Activated CD4-positive, alpha-beta T cell treated with anti-CD3 and anti-CD28 coated beads for 36 hours (primary cell): ENCODE measurements around the gene SNUPN. TPM values are rescaled to one million over a fixed set of nuclear protein-coding genes. Genes with fewer than 3 reads are reported as not detected.

Source experiments
- ATAC-seq: fragments of 200-7000 bp; cut with Tn5 transposase; one replicate; pipeline ENCODE4 v1.10.0; 2021; ENCODE audit warnings: mild to moderate bottlenecking, moderate library complexity
- CTCF ChIA-PET: fragments of 350-600 bp; sonication (Branson Sonifier 250); formaldehyde crosslinking; loops from one replicate; lab custom pipeline; 2021; ENCODE audit warnings: antibody characterized with exemption; lab: Charles Lee
- POLR2A ChIA-PET: fragments of 350-600 bp; sonication (Branson Sonifier 250); formaldehyde crosslinking; loops from one replicate; lab custom pipeline; 2021; ENCODE audit warnings: antibody characterized with exemption, inconsistent platforms; lab: Charles Lee
- DNase-seq: peaks from one replicate; pipeline ENCODE4 v3.0.0-alpha.2; 2020
- H3K27ac Mint-ChIP-seq: one replicate; pipeline ENCODE4 v1.8.0; 2021; ENCODE audit warnings: mixed read lengths
- H3K27me3 Mint-ChIP-seq: one replicate; pipeline ENCODE4 v1.8.0; 2021; ENCODE audit warnings: mixed read lengths
- H3K36me3 Mint-ChIP-seq: one replicate; pipeline ENCODE4 v1.8.0; 2021; ENCODE audit warnings: low read depth, mixed read lengths
- H3K4me1 Mint-ChIP-seq: one replicate; pipeline ENCODE4 v1.8.0; 2021; ENCODE audit warnings: mixed read lengths
- H3K4me3 Mint-ChIP-seq: one replicate; pipeline ENCODE4 v1.8.0; 2021; ENCODE audit warnings: mild to moderate bottlenecking, moderate library complexity, mixed read lengths
- H3K9me3 Mint-ChIP-seq: one replicate; pipeline ENCODE4 v1.8.0; 2021; ENCODE audit warnings: low read depth, mixed read lengths
- intact Hi-C, 2 experiments: fragments of 100-400 bp; cut with DNase I in 1 of 2; cut with micrococcal nuclease in 1 of 2; formaldehyde crosslinking; loops; one replicate each; pipeline versions ENCODE4 v1.14.2 to v1.15.1; 2022 to 2024; cut with DNase I, micrococcal nuclease
- total RNA-seq, 2 experiments: library from RNA; stranded (reverse); gene quantifications; one replicate each; pipeline ENCODE4 v1.2.3, GENCODE V29; 2021

Gene SNUPN
- total RNA-seq, 2 experiments from 2014 or later = 37.4 to 40.3 TPM

DNA sequence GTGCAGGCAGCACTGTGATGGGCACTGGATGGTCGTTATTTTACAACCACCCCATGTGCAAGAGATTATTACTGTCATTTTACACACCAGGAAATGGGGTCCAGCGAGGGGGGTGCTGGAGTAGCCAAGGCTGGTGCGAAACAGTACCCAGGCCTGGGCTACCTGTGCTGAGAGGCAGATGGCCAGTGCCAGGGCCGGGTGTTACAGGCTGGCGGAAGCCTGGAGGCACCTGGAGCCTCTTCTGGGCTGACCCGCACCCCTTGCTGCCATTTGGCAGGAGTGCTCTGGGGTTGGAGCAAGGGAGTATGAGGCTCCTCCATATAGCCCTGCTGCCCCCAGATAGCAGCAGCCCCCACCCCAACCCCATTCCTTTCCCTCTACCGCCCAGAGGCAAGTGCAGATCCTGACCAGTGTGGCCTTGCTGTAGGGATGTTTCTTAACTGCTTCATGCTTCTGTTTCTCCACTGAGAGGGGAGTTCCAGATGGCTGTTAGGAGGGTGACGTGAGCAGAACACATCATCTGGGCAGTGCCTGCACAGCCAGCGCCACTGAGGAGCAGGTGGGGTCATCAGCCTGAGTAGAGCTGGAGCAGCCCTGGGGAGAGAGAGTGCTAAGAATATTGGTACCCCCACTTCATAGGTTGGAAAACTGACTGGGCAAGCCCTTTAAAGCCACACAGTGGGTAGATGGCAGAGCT lies 37.4 kb upstream of the SNUPN start:
- no peaks in the 10 kb centered on the region for H3K36me3 Mint-ChIP-seq
- H3K4me1 Mint-ChIP-seq = no peaks in the 10 kb centered on the region
- POLR2A ChIA-PET = no interaction called here
- no peak overlapping the region for H3K4me3 Mint-ChIP-seq
- no peak overlapping the region for H3K27ac Mint-ChIP-seq
- intact Hi-C loops = no loop called here
- no peaks in the 10 kb centered on the region for H3K9me3 Mint-ChIP-seq
- CTCF ChIA-PET = interaction anchor here (0.7 kb wide), 1 partner anchor 15 kb away, joined by 4 read pairs; no protein-coding TSS in a partner anchor
- ATAC-seq = no peak
- H3K27me3 Mint-ChIP-seq = no peaks in the 10 kb centered on the region
- DNase-seq = no peak

DNA sequence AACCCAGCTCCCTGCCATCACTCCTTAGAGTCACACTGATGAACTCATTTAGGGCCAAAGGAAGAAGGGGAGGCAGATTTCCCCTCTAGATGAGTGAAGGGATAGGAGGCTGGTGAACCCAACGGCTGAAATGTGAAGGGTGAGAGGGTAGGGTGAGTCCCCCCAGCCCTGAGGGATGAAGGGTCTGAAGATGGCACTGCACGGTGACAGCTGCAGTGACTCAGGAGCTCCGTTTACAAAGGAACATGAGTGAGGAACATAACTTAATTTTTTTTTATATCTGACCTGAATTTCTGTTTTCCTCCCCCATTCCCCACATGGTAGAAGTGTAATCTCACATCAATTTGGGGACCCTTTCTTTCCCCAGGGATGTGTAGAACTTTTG lies 36.2 kb upstream of the SNUPN start:
- POLR2A ChIA-PET = no interaction called here

DNA sequence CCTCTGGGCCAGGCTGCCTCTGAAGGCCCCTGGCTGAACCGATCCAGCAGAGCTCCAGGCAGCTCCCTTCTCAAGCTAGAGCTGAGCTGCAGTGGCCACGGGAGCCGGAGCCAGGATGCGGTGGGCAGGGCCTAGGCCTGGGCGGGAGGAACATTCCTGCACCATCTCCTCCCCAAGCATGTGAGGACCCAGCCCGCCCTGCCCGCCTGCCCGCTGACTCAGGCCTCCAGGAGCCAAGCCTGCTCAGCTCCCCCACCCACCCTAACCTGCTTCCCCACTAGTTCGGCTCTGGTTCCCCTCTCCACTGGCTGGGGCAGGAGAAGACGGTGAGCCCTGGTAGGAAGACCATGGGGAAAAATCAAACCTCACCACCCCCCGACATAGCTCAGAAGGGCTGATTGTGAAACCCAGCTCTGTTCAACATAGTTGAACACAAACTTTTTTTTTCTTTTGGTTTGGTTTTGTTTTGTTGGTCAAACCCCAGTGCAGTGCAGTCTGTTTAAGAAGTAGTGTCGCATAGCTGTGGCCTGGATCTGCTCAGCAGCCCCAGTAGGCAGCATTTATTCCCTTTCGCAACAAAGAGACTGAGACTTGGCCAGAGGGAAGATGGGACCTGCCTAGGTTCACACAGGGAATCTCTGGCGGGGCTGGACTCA lies 35.7 kb upstream of the SNUPN start:
- H3K36me3 Mint-ChIP-seq = no peaks in the 10 kb centered on the region
- H3K9me3 Mint-ChIP-seq = no peaks in the 10 kb centered on the region
- H3K4me3 Mint-ChIP-seq = no peak overlapping the region
- ATAC-seq = no peak
- DNase-seq = no peak
- ChIA-PET POLR2A (interaction anchor here (0.6 kb wide), 1 partner anchor 171 kb away, joined by 3 read pairs; no protein-coding TSS in a partner anchor), CTCF (interaction anchor here (0.6 kb wide), 2 partner anchors 168 to 1087 kb away, joined by 3 to 4 read pairs; no protein-coding TSS in a partner anchor)
- H3K4me1 Mint-ChIP-seq = no peaks in the 10 kb centered on the region
- no peaks in the 10 kb centered on the region for H3K27me3 Mint-ChIP-seq
- no peak overlapping the region for H3K27ac Mint-ChIP-seq
- intact Hi-C loops = no loop called here

More for the DNA sequence above, 36.2 kb upstream of the SNUPN start:
- Mint-ChIP-seq H3K9me3 (no peaks in the 10 kb centered on the region), H3K4me3 (no peak overlapping the region), H3K4me1 (no peaks in the 10 kb centered on the region), H3K27ac (no peak overlapping the region), H3K36me3 (no peaks in the 10 kb centered on the region), H3K27me3 (no peaks in the 10 kb centered on the region)
- CTCF ChIA-PET = no interaction called here
- ATAC-seq (no peak), DNase-seq (no peak)
- intact Hi-C loops = no loop called here

DNA sequence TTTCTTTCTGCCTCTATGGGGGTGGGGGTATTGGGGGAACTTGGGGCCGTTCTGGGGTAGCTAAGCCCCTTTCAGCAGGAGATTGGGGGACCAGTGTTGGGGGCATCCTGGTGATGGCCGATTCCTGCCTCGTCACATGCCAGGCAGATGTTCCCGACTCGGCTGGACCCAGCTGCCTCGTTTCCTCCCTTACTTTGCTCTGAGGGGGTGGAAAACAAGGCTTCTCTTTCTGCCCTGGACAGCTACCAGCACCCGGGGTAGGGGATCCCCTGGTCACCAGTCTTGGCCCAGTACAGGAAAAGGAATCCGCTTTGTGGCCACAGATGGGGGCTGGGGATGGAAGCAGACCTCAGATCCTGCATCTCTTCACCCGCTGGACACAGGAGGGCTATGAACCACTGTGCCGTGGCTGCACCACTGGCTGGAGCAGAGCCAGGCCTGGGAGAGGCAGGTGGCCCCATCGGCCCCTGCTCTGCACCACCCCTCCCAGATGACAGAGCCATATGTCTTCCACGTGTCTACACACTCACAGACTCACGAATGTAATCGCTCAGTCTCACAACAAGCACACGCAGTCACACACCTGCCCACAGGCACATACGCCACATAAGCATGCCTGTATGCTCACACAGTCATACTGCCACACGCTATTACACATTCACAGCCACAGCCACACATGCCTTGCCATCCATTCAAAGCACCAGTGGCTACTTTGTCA lies 34.6 kb upstream of the SNUPN start:
- no peaks in the 10 kb centered on the region for H3K9me3 Mint-ChIP-seq
- no peak overlapping the region for H3K4me3 Mint-ChIP-seq
- CTCF ChIA-PET = no interaction called here
- no peak overlapping the region for H3K27ac Mint-ChIP-seq
- POLR2A ChIA-PET = no interaction called here
- intact Hi-C loops = no loop called here
- H3K36me3 Mint-ChIP-seq = no peaks in the 10 kb centered on the region
- no peaks in the 10 kb centered on the region for H3K27me3 Mint-ChIP-seq
- DNase-seq = no peak
- H3K4me1 Mint-ChIP-seq = no peaks in the 10 kb centered on the region
- no peak for ATAC-seq

DNA sequence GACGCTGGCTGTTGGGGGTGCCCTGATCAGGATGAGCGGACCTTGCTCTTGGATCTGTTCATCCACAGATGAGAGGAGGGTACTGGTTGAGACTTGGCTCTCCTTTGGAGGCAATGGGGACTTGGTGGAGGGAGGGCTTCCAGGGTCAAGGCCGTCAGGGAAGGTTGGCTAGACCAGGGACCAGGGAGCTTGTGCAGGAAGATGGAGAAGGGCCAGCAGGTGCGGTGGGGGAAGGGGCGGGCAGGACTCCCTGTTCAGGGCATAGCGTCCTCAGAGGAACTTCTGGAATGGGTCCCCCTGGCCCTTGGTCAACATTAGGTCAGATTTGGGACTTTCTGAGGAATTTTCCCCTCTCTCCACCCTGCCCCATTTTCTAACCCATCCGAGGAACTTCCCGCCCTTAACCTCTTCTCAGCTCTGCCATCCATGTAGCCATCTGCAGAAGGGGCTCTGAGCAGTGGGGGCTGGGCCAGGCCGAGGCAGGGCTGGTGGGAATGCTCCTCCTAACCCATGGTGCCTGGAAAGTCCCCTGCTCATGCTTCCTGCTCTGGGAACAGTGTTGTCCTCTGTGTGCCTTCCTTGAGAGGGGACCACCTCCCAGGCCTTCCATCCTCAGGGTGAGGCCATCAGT lies 33.7 kb upstream of the SNUPN start:
- intact Hi-C loops = no loop called here
- Mint-ChIP-seq H3K36me3 (no peaks in the 10 kb centered on the region), H3K27me3 (no peaks in the 10 kb centered on the region), H3K4me1 (no peaks in the 10 kb centered on the region), H3K4me3 (no peak overlapping the region), H3K27ac (no peak overlapping the region), H3K9me3 (no peaks in the 10 kb centered on the region)
- no peak for DNase-seq
- POLR2A ChIA-PET = no interaction called here
- no peak for ATAC-seq
- CTCF ChIA-PET = no interaction called here

DNA sequence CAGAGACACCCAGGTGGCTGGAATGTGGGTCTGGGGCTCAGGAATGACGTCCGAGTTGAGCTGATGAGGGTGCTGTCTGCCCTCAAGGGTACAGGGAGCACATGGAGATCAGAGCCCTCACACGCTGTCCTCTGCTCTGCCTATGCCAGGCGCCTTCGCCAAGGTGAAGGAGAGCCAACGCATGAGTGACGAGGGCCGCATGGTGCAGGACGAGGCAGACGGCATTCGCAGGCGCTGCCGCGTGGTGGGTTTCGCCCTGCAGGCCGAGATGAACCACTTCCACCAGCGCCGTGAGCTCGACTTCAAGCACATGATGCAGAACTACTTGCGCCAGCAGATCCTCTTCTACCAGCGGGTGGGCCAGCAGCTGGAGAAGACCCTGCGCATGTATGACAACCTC lies 31.3 kb upstream of the SNUPN start:
- Mint-ChIP-seq H3K27ac (no peak overlapping the region), H3K4me3 (no peak overlapping the region), H3K9me3 (no peaks in the 10 kb centered on the region), H3K36me3 (no peaks in the 10 kb centered on the region), H3K4me1 (peaks cover 3% of the 10 kb centered on the region), H3K27me3 (no peaks in the 10 kb centered on the region)
- ATAC-seq (no peak), DNase-seq (no peak)
- POLR2A ChIA-PET = no interaction called here
- intact Hi-C loops = no loop called here
- CTCF ChIA-PET = no interaction called here

DNA sequence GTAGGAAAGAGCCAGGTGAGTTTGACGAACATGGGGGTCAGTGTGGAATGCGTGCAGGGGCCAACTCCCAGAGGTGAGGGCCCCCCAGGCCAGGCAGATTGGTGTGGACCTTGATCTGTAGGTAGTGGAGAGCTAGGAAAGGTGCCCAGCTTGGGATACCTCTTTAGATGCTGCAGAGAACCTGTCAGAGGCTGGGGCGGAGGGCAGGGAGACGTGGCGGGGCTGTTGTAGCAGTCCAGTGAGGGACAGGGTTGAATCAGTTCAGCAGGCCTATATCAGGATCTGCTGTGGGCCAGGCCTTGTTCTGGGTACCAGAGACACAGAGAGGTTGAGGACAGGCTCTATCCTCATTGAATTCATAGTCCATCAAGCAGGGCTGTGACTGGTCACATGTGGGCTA lies 30.8 kb upstream of the SNUPN start:
- ChIA-PET CTCF (no interaction called here), POLR2A (no interaction called here)
- intact Hi-C loops = no loop called here
- Mint-ChIP-seq H3K9me3 (no peaks in the 10 kb centered on the region), H3K27me3 (no peaks in the 10 kb centered on the region), H3K4me1 (peaks cover 5% of the 10 kb centered on the region), H3K36me3 (no peaks in the 10 kb centered on the region), H3K27ac (no peak overlapping the region), H3K4me3 (no peak overlapping the region)
- ATAC-seq = no peak
- no peak for DNase-seq

DNA sequence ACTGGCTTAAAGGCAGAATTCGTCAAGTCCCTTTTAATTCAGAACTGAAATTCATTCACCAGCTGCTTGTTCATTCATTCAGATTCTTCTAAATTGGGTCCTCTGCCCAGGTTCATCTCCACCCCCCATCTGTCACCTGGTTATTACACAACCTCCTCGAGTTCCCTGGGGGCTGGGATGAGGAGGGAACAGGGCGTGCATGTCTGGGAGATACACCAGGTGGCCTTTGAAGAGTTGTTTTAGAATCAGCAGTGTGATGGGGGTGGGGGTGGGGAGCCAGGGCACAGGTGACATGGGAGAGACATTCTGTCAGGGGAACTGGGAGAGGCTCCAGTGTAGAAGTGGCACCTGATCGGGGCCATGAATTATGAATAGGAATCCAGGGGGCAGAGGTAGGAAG lies 30.4 kb upstream of the SNUPN start:
- Mint-ChIP-seq H3K27ac (no peak overlapping the region), H3K4me1 (peaks cover 9% of the 10 kb centered on the region), H3K36me3 (no peaks in the 10 kb centered on the region), H3K9me3 (no peaks in the 10 kb centered on the region), H3K27me3 (no peaks in the 10 kb centered on the region), H3K4me3 (no peak overlapping the region)
- POLR2A ChIA-PET = no interaction called here
- intact Hi-C loops = no loop called here
- DNase-seq = no peak
- no peak for ATAC-seq
- CTCF ChIA-PET = interaction anchor here (0.7 kb wide), 1 partner anchor 337 kb away, joined by 3 read pairs; no protein-coding TSS in a partner anchor

DNA sequence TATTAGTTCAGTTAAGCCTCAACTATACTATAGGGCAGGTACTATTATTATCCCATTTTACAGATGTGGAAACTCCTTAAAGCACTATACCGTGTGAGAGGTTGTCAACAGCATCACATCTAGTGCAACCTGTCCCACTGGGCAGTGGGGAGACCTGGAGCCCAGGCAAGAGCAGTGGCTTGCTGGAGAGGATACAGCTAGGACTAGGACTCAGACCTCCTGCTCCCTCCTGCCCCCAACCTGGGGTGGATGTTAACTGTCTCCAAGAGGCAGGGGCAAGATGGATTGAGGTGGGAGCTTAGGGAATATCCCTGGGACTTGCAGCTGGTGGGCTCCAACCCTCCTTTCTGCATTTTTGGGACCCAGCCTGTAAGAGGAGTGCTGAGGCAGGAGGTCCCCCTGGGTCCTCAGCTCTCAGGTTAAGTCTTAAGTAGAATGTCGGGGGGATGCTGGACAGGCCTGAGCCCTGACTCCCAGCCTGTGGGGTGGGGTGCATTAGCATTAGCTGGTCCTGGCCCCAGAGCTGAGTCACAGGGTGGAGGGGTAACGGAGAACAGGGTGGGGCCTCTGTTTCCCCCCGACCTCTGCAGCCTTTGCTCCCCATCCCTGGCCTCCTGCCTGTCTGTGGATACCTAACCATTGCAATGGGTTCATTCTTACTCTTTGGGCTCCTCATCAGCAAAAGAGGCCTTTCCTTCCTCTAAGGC lies 28.8 kb upstream of the SNUPN start:
- H3K27me3 Mint-ChIP-seq = no peaks in the 10 kb centered on the region
- ChIA-PET POLR2A (no interaction called here), CTCF (interaction anchor here (0.7 kb wide), 1 partner anchor 15 kb away, joined by 3 read pairs; no protein-coding TSS in a partner anchor)
- ATAC-seq (no peak), DNase-seq (no peak)
- H3K27ac Mint-ChIP-seq = no peak overlapping the region
- intact Hi-C loops = no loop called here
- H3K4me1 Mint-ChIP-seq = peaks cover 11% of the 10 kb centered on the region
- no peaks in the 10 kb centered on the region for H3K36me3 Mint-ChIP-seq
- no peak overlapping the region for H3K4me3 Mint-ChIP-seq
- no peaks in the 10 kb centered on the region for H3K9me3 Mint-ChIP-seq

DNA sequence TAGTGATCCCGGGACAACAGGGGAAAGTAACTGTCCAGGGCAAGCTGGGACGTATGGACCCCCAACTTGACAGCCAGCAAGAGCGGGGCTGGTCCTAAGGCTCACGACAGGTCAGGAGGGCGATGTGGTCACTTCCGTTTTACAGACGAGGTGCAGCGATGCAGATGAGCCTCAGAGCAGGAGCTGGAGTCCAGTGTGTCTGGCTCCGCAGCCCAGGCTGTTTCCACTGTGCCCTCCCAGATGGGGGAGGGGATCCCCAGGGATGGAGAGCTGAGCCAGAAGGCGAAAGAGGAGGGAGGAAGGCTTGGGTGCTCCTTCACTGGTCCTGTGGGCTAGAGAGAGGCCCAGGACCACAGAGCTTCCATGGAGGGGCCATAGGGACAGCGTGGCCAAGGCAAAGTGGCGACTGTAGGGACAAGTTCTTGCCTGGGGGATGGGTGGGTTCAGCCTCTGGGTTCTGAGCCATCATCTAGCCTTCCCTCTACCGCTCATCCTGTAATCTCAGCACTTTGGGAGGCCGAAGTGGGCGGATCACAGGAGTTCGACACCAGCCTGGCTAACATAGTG lies 27.9 kb upstream of the SNUPN start:
- Mint-ChIP-seq H3K36me3 (no peaks in the 10 kb centered on the region), H3K4me3 (no peak overlapping the region), H3K4me1 (peaks cover 11% of the 10 kb centered on the region), H3K9me3 (no peaks in the 10 kb centered on the region), H3K27ac (no peak overlapping the region), H3K27me3 (no peaks in the 10 kb centered on the region)
- intact Hi-C loops = no loop called here
- ChIA-PET CTCF (no interaction called here), POLR2A (no interaction called here)
- ATAC-seq (no peak), DNase-seq (no peak)
